Liver (tissue), 3 donors: Measurements from ENCODE around the gene MT1E.

Experiments used
- CTCF ChIP-seq: fragments of 150-350 bp; IDR thresholded peaks from 2 replicates; pipeline ENCODE4 v1.5.1; 2017; ENCODE audit warnings: improper control_type of control experiment, low read depth, low read length; ENCODE audit not compliant: missing input control
- FOXA1 ChIP-seq: IDR thresholded peaks from 2 replicates; pipeline ENCODE4 v1.6.1; 2016; ENCODE audit warnings: antibody characterized with exemption
- JUND ChIP-seq, 2 donors: IDR thresholded peaks; 2 replicates each; pipeline ENCODE4 v1.6.1; 2016; ENCODE audit warnings: antibody characterized with exemption in 2 of 2
- REST ChIP-seq: IDR thresholded peaks from 2 replicates; pipeline ENCODE4 v1.6.1; 2016; ENCODE audit warnings: antibody characterized with exemption, mild to moderate bottlenecking
- donor health status: healthy.
- donor health status: healthy.

- TF ChIP-seq CTCF, result no peak
- TF ChIP-seq JUND (IDR thresholded peaks at IDR 0.05), result no peak
- TF ChIP-seq FOXA1, result no peak
- TF ChIP-seq REST, result no peak
Measured at GRCh38 chr16:56640076-56640475, 14.5 kb downstream of the MT1E start.
